HEK293 (cell line): ENCODE data around the gene PDE10A.

Source experiments
- ZNF311 ChIP-seq: fragments of 450-650 bp; formaldehyde crosslinking; IDR thresholded peaks from 2 replicates; pipeline ENCODE4 v1.5.1; 2017; ENCODE audit warnings: missing biosample characterization, missing genetic modification characterization, borderline replicate concordance
- ZNF350 ChIP-seq: fragments of 450-650 bp; formaldehyde crosslinking; IDR thresholded peaks from 2 replicates; pipeline ENCODE4 v1.5.0; 2017; ENCODE audit warnings: missing biosample characterization, mild to moderate bottlenecking, missing genetic modification characterization
- ZNF404 ChIP-seq: fragments of 450-650 bp; formaldehyde crosslinking; IDR thresholded peaks from 2 replicates; pipeline ENCODE4 v1.5.1; 2017; ENCODE audit warnings: missing biosample characterization, missing genetic modification characterization
- TF ChIP-seq, protein P1 (sequence below): fragments of 450-650 bp; formaldehyde crosslinking; IDR thresholded peaks from 2 replicates; pipeline ENCODE4 v1.5.1; 2016; ENCODE audit warnings: missing biosample characterization, missing genetic modification characterization
- TF ChIP-seq, protein P2 (sequence below): fragments of 450-650 bp; formaldehyde crosslinking; IDR thresholded peaks from 2 replicates; pipeline ENCODE4 v1.5.1; 2016; ENCODE audit warnings: missing biosample characterization, missing genetic modification characterization

DNA sequence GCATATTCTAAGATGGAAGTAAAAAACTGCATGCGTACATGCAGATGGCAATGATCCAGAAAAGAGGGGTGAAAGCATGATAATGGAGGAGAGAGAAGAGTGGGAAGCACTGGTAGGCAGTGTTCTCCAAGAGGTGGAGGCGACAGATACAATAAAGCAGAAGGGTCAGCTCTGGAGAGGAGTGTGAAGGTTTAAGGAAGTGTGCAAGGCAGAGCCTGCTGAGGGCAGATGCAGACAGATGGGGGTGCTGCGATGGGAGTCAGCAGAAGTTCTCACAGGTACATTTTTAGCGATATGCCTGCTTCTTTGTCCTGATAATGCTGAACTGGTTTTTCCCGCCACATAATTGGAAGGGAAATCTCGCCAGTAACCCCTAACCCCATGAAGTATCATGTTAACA is 272.6 kb downstream of the PDE10A start:
- TF ChIP-seq, protein P1, sequence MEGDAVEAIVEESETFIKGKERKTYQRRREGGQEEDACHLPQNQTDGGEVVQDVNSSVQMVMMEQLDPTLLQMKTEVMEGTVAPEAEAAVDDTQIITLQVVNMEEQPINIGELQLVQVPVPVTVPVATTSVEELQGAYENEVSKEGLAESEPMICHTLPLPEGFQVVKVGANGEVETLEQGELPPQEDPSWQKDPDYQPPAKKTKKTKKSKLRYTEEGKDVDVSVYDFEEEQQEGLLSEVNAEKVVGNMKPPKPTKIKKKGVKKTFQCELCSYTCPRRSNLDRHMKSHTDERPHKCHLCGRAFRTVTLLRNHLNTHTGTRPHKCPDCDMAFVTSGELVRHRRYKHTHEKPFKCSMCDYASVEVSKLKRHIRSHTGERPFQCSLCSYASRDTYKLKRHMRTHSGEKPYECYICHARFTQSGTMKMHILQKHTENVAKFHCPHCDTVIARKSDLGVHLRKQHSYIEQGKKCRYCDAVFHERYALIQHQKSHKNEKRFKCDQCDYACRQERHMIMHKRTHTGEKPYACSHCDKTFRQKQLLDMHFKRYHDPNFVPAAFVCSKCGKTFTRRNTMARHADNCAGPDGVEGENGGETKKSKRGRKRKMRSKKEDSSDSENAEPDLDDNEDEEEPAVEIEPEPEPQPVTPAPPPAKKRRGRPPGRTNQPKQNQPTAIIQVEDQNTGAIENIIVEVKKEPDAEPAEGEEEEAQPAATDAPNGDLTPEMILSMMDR (tag by site-specific recombination): no peak
- TF ChIP-seq ZNF404: no peak
- TF ChIP-seq, protein P2, sequence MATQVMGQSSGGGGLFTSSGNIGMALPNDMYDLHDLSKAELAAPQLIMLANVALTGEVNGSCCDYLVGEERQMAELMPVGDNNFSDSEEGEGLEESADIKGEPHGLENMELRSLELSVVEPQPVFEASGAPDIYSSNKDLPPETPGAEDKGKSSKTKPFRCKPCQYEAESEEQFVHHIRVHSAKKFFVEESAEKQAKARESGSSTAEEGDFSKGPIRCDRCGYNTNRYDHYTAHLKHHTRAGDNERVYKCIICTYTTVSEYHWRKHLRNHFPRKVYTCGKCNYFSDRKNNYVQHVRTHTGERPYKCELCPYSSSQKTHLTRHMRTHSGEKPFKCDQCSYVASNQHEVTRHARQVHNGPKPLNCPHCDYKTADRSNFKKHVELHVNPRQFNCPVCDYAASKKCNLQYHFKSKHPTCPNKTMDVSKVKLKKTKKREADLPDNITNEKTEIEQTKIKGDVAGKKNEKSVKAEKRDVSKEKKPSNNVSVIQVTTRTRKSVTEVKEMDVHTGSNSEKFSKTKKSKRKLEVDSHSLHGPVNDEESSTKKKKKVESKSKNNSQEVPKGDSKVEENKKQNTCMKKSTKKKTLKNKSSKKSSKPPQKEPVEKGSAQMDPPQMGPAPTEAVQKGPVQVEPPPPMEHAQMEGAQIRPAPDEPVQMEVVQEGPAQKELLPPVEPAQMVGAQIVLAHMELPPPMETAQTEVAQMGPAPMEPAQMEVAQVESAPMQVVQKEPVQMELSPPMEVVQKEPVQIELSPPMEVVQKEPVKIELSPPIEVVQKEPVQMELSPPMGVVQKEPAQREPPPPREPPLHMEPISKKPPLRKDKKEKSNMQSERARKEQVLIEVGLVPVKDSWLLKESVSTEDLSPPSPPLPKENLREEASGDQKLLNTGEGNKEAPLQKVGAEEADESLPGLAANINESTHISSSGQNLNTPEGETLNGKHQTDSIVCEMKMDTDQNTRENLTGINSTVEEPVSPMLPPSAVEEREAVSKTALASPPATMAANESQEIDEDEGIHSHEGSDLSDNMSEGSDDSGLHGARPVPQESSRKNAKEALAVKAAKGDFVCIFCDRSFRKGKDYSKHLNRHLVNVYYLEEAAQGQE (tag by site-specific recombination): no peak
- TF ChIP-seq ZNF311 (tag by site-specific recombination): no peak
- no peak for TF ChIP-seq ZNF350 (tag by site-specific recombination)
